Measurements from ENCODE around the gene CBX1. TPM values are rescaled to one million over a fixed set of nuclear protein-coding genes. Genes with fewer than 3 reads are reported as not detected.

The CBX1 gene
- total and polyA plus RNA-seq, 2 of the 13 experiments (the other 11 are each of a cell fraction or from before 2014, with no cell fraction given): 17.8 to 108 TPM

DNA sequence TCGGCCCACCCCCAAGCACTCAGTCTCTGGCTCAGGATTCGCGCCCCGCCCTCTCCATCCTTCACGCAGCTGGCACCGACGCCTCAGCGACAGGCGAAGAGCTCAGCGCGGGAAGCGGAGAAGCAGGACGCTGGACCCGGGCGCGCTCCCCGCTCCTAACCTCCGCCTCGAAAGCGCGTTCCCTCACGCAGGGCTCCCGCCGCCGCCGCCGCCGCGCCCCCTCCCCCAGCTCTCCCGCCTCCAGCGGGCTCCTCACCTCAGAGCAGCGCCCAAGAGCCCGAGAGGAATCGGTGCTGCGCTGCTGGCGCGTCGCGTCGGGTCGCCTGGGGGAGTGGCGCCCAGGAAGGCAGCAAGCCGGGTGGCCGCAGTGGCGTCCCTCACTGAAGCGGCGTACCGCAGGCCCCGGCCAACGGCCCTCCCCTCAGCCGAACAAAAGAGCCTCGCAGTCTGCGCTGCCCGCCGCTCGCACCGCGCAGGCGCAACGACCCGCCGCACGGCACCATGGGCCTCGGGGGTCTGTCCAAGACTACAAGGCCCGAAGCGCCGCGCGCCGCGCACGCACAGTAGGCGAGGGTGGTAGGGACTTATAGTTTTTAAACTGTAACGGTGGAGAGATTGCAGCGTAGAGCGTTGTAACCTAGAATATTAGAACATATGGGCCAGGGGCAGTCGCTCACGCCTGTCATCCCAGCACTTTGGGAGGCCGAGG lies at the start of gene CBX1 (continued):
- TF ChIP-seq, protein P1, sequence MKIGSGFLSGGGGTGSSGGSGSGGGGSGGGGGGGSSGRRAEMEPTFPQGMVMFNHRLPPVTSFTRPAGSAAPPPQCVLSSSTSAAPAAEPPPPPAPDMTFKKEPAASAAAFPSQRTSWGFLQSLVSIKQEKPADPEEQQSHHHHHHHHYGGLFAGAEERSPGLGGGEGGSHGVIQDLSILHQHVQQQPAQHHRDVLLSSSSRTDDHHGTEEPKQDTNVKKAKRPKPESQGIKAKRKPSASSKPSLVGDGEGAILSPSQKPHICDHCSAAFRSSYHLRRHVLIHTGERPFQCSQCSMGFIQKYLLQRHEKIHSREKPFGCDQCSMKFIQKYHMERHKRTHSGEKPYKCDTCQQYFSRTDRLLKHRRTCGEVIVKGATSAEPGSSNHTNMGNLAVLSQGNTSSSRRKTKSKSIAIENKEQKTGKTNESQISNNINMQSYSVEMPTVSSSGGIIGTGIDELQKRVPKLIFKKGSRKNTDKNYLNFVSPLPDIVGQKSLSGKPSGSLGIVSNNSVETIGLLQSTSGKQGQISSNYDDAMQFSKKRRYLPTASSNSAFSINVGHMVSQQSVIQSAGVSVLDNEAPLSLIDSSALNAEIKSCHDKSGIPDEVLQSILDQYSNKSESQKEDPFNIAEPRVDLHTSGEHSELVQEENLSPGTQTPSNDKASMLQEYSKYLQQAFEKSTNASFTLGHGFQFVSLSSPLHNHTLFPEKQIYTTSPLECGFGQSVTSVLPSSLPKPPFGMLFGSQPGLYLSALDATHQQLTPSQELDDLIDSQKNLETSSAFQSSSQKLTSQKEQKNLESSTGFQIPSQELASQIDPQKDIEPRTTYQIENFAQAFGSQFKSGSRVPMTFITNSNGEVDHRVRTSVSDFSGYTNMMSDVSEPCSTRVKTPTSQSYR (CRISPR knock-in tag; IDR thresholded peaks at IDR 0.05; ENCODE audit: borderline replicate concordance): peak; percentile 82
- no peak for TF ChIP-seq CENPX (CRISPR knock-in tag; IDR thresholded peaks at IDR 0.05)
- TF ChIP-seq ARNT2 (CRISPR knock-in tag; IDR thresholded peaks at IDR 0.05; ENCODE audit: low read depth): peak; percentile 89
- TF ChIP-seq BRCA1 (CRISPR knock-in tag; IDR thresholded peaks at IDR 0.05): no peak
- peak; percentile 75; the same call in 1 of the 2 replicates for TF ChIP-seq HOXA9 (CRISPR knock-in tag; IDR thresholded peaks at IDR 0.05; ENCODE audit: borderline replicate concordance)
- no peak; the same call in 1 of the 2 replicates for TF ChIP-seq ZNF775 (CRISPR knock-in tag; IDR thresholded peaks at IDR 0.05; ENCODE audit: borderline replicate concordance)
- TF ChIP-seq ZNF83 (CRISPR knock-in tag; IDR thresholded peaks at IDR 0.05; ENCODE audit: borderline replicate concordance): no peak
- TF ChIP-seq, protein P2, sequence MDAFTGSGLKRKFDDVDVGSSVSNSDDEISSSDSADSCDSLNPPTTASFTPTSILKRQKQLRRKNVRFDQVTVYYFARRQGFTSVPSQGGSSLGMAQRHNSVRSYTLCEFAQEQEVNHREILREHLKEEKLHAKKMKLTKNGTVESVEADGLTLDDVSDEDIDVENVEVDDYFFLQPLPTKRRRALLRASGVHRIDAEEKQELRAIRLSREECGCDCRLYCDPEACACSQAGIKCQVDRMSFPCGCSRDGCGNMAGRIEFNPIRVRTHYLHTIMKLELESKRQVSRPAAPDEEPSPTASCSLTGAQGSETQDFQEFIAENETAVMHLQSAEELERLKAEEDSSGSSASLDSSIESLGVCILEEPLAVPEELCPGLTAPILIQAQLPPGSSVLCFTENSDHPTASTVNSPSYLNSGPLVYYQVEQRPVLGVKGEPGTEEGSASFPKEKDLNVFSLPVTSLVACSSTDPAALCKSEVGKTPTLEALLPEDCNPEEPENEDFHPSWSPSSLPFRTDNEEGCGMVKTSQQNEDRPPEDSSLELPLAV (CRISPR knock-in tag; conservative IDR thresholded peaks at IDR 0.05; ENCODE audit: low read depth): no peak
- TF ChIP-seq TBP (CRISPR knock-in tag; IDR thresholded peaks at IDR 0.05): no peak
- no peak for TF ChIP-seq MXI1 (IDR thresholded peaks at IDR 0.05; ENCODE audit: borderline replicate concordance, low read depth, low read length)
- peak; percentile 74; the same call in 1 of the 2 replicates for TF ChIP-seq ZNF614 (CRISPR knock-in tag; IDR thresholded peaks at IDR 0.05; ENCODE audit: borderline replicate concordance)
- TF ChIP-seq MBNL3 (CRISPR knock-in tag; conservative IDR thresholded peaks at IDR 0.05): 0 out of 2 replicates have a peak, but pooled peaks have one; percentile 74
- peak; percentile 59; the same call in 1 of the 2 replicates for TF ChIP-seq ZNF121 (CRISPR knock-in tag; IDR thresholded peaks at IDR 0.05)
- TF ChIP-seq ZNF564 (CRISPR knock-in tag; IDR thresholded peaks at IDR 0.05): peak; percentile 80
- no peak for TF ChIP-seq REXO4 (CRISPR knock-in tag; IDR thresholded peaks at IDR 0.05; ENCODE audit: borderline replicate concordance)
- TF ChIP-seq RFX3 (CRISPR knock-in tag; IDR thresholded peaks at IDR 0.05): no peak
- TF ChIP-seq, protein P3, sequence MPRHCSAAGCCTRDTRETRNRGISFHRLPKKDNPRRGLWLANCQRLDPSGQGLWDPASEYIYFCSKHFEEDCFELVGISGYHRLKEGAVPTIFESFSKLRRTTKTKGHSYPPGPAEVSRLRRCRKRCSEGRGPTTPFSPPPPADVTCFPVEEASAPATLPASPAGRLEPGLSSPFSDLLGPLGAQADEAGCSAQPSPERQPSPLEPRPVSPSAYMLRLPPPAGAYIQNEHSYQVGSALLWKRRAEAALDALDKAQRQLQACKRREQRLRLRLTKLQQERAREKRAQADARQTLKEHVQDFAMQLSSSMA (CRISPR knock-in tag; IDR thresholded peaks at IDR 0.05): peak; percentile 27; the same call in 1 of the 2 replicates
- TF ChIP-seq ARNTL (CRISPR knock-in tag; IDR thresholded peaks at IDR 0.05): peak; percentile 33; the same call in 1 of the 2 replicates
- no peak; the same call in none of the 2 replicates for TF ChIP-seq ELF3 (CRISPR knock-in tag; IDR thresholded peaks at IDR 0.05)
- peak; percentile 93 for TF ChIP-seq TBX2 (CRISPR knock-in tag; IDR thresholded peaks at IDR 0.05; ENCODE audit: borderline replicate concordance)
- no peak; the same call in 1 of the 2 replicates for TF ChIP-seq ZFP41 (CRISPR knock-in tag; IDR thresholded peaks at IDR 0.05; ENCODE audit: borderline replicate concordance)
- TF ChIP-seq ZNF180 (CRISPR knock-in tag; IDR thresholded peaks at IDR 0.05; ENCODE audit: borderline replicate concordance, low read depth): no peak
- peak; percentile 65 for TF ChIP-seq CREM (IDR thresholded peaks at IDR 0.05)
- no peak for TF ChIP-seq CREM (CRISPR knock-in tag; IDR thresholded peaks at IDR 0.05)
- TF ChIP-seq ZNF75D (CRISPR knock-in tag; IDR thresholded peaks at IDR 0.05; ENCODE audit: borderline replicate concordance): no peak
- no peak for TF ChIP-seq MAFG (CRISPR knock-in tag; IDR thresholded peaks at IDR 0.05)
